CD4-positive, alpha-beta T cell treated with Interleukin-15 for 1 hour (primary cell): ENCODE data around the gene SPINK6.

Source experiments
- DNase-seq: peaks from one replicate; pipeline ENCODE4 v3.0.0-alpha.2; 2020

The SPINK6 gene, protein sequence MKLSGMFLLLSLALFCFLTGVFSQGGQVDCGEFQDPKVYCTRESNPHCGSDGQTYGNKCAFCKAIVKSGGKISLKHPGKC

DNA sequence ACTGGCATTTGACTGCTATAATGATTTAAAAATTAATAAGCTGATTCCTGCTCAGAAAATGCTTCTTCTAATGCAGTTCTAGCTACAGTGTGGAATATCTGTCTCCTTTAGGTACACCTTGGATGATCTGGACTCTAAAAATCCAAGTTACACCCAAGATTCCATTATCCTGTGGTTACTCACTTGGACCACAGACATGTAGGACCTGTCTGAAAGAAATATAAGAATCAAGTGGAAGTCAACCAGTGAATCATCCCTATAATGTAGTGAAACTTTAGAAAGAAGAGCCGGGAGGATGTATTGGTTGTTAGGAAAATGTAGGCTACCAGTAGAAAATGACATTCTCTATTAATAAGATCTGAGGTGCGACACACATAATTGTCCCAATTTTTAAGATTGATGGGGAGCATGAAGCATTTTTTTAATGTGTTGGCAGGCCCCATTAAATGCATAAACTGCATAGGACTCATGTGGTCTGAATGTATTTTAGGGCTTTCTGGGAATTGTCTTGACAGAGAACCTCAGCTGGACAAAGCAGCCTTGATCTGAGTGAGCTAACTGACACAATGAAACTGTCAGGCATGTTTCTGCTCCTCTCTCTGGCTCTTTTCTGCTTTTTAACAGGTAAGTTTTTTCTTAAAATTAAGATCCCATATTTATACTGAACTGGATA, at the start of gene SPINK6:
TSS of gene SPINK6 (plus strand) at position 512 of the 673 bp plus-strand sequence. CDS start at position 567, 55 bp downstream.
- no peak for DNase-seq

DNA sequence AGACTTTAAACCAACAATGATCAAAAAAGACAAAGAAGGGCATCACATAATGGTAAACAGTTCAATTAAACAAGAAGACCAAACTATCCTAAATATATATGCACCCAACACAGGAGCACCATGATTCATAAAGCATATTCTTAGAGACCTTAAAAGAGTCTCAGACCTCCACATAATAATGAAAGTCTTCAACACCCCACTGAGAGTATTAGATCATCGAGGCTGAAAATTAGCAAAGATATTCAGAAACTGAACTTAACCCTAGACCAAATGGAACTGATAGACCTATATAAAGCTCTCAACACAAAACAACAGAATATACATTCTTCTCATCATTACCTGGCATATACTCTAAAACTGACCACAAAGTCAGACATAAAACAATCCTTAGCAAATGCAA, 46.2 kb upstream of the SPINK6 start:
- DNase-seq, result no peak

DNA sequence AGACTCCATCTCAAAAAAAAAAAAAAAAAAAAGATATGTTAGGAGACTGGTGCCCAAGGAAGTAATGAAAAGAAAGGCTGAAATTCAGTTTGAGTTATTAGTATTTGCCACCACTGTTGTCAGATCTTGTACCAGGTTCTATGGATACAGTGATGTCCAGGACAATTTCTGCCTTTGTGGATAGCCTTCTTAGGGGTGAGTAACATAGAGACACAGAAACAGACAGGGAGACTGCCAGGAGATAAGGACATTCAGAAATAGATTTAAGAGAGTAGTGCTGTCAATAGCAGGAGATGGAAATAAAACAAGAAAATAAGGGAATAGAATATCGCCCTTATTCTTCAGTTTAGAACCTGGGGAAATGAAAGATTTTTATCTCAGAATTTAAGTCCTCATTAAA, 40.8 kb upstream of the SPINK6 start:
- no peak for DNase-seq

DNA sequence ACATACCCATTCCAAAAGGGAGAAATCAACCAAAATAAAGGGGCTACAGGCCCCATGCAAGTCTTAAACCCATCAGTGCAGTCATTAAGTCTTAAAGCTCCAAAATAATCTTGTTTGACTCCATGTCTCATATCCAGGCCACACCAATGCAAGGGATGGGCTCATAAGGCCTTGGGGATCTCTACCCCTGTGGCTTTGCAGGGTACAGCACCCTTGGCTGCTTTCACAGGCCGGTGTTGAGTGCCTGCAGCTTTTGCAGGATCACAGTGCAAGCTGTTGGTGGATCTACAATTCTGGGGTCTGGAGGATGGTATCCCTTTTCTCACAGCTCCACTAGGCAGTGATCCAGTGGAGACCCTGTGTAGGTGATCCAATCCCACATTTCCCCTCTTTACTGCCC, 39.5 kb upstream of the SPINK6 start:
- no peak for DNase-seq

DNA sequence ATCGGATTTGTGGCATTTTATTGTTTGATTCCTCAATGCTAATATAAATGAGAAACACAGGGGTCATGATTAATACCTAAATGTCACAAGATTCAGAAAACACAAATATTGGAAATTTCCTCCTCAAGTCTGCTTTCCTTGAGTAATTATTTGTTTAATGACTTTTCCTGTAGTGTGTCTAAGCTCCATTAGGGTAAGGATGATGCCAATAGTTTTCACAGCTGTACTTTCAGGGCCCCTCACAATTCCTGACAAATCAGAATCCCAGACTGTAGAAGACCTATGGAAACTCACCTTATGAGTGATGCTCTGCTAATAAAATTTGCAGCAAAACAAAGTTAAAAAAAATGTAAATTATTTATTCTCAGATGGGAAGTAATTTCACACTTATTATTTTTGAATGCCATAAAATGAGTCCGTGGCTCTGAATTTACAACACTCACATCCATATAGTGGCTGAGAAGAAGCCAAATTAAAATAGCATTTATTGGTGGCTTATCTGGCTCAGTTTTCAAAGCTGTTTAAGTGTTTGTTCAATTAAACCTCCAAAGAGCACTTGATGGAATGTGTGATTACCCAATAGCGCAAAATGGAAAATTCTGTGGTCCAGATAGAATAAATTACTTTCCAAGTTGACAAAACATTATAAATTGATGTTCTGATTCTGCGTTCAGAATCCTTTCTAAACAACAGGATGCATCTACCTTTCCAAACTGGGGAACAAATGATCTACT, 36.1 kb upstream of the SPINK6 start:
- no peak for DNase-seq

DNA sequence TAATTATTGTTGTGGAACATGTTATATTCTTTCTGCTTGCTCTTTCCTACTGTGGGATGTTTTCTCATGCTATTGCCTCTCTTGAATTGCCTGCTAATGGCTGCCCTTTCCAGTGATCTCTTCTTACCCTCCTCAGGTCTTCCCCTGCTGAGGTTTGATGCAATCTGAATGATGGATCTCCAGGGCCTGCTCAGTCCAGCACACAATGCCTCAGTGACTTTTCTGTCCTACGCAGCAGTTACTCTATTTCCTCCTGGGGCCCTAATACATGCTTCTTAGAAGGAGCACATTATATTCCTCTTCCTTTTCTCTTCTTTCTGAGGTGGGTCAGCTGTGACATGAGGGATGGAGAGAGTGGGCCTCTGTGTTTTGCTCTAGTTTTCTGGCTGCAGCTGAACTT, 34.6 kb upstream of the SPINK6 start, which contains the start of gene SPINK14:
TSS of gene SPINK14 (plus strand) at position 301 of the 400 bp plus-strand sequence. CDS start 1,187 bp downstream, outside the sequence.
- no peak for DNase-seq

DNA sequence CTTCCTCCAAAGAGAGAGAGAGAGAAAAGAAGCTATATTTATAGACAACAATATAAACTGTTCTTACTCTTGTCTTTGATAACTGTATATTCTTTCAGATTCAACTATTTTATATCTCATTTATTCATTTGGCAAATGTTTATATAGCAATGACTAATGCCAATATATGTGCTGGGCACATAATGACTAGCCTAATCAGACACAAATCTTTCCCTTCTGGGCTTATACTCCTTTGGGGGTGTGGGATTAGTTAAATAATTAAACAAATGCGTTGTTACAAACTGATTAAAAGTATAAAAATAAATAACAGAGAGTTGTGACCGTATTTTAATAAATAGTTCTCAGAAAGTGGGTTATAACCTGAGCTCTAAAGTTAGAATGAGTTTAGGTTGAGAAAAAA, 30.5 kb upstream of the SPINK6 start:
- no peak for DNase-seq

DNA sequence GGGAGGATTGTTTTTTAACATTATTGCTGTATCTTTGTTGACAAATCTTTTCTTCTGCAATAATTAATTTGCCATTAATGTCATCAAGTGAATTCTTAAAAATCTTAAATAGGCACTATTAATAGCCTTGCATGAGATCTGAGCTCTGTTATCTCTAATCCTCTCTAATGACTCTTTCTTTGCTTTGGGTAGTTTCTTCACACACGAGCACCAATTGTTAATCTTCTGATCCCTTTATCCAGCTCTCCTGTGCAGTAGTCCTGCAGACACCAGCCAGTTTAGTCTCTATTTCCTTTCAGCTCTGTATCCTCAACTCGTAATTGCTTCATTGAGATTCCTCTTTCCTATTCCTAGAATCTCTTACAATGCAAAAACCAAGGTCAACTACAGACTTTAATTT, 26.4 kb upstream of the SPINK6 start:
- no peak for DNase-seq

DNA sequence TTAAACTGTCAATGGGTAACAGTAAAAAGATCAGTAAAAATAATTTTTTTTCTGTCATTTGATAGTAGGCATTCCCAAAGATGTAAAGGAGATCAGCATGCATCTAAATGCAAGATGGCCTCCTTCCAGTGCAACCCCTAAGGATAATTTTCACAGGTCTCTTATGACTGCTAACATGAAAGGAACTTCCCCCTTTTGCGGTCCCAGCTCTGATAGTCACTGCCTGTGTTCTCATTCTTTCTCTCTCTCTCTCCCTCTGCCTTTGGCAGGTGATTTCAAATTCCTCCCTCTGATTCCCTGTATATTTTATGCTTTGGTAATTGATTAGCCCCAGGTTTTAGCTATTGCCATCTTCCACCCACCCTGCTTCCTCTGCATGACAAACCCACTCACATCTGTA, 25.6 kb upstream of the SPINK6 start:
- DNase-seq, result no peak

DNA sequence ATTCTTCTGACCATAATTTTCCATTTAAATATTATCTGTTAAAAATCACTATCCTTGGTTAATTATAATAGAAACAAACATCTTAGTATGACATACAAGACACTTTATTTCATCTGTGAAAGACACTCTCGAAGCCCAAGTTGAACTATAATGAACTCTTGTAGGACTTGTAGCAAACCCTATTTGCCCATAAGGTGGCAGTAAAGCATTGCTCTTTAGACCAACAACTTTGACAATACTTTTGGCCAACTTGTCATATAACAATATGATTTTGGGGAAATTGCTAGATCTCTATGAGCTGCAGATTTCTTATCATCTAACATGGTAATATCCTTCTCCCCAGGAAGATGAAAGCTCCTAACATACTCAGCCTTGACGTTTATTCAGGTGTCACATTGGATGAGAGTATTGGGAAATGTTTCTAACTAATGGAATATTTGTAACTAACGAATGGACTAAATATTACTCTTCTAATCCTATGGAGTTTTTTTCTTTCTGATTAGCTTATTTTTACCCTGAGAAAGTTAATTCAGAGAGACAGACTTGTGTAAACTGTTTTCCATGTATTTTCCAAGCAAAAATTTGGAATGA, 23.5 kb upstream of the SPINK6 start:
- DNase-seq, result no peak

DNA sequence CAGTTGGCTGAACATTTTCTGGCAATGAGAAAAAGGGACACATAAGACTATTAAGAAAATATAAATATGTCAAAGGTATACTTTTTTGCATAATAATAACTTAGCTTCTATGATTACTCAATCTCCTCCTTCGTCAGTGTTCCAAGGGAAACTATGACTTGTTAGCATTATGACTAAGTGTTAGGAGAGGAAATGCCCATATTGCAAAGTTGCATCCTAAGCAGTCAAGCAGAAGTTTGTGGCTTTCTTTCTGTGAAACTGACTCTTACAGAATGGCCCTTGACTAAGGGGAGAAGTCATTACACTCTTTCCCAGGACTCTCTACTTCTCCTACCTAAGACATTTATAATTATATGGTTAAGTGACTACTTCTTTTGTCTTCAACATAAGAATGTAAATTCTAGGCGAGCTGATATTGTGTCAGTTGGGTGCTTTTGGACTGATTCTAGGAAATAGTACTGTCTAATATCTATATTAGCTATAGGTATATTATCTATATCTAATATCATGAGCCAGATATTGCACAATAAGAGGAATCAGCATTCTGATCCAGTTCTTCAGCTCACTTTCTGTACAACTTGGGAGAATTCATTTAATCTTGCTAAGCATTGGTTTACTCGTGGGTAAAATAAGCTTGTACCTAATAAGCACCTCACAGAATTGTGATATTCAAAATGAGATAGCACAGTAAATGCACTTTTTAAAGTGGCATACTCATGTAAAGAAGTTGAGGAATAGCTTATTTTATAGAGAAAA, 16.4 kb upstream of the SPINK6 start:
- DNase-seq, result peak; percentile 21

DNA sequence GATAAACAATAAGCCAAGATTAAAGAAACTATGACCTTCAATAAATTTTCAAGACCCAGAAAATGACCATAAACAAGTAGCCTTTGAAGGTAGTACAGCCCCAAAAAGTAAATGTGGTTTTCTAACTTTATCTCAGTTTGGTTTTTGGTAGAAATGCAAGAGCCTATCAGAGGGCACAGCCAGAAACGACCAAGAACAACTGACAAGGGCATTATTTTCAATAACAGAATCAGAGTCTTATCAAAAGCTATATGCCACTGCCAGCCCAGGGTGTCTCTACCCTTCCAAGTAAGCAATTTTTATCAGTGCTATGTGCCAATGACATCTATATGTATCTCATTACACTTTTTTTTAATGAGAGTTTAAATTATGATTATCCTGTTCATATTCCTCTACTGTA, 11.8 kb upstream of the SPINK6 start:
- no peak for DNase-seq

DNA sequence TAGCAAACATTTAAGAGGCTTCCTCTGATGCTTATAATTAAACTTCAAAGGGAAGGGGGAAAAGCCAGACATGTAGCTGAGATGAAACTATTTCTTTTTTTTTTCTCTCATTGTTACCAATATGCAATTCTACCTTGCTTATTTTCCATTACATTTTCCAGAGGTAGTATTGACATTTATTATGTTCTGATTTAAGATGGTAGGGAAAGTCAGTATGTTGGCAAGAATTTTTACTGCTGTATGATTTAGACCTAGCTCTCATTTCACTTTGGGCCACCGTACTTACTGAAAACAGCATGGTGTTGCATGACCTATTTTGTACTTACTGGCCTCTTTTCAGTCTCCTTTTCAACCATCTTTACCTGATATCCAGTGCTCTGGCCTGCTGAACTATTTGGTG, 9.6 kb upstream of the SPINK6 start:
- no peak for DNase-seq

DNA sequence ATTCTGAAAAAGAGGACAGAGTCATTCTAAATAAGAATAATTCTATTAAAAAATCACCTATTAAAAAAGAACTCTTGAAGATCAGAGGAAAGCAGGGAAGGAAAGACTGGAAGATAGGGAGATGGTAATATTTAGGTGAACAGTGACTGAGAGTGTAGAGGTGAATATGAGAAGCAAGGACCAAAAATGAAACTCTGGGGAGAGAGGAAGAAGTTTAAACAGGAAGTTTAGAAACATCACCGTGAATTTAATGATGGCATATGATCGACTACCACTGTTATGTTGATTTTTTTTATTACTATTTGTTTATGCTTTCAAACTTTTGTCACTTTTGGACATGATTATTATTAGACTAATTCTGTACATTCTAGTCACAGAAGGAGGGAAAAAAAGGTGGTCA, 1.7 kb upstream of the SPINK6 start:
- no peak for DNase-seq

DNA sequence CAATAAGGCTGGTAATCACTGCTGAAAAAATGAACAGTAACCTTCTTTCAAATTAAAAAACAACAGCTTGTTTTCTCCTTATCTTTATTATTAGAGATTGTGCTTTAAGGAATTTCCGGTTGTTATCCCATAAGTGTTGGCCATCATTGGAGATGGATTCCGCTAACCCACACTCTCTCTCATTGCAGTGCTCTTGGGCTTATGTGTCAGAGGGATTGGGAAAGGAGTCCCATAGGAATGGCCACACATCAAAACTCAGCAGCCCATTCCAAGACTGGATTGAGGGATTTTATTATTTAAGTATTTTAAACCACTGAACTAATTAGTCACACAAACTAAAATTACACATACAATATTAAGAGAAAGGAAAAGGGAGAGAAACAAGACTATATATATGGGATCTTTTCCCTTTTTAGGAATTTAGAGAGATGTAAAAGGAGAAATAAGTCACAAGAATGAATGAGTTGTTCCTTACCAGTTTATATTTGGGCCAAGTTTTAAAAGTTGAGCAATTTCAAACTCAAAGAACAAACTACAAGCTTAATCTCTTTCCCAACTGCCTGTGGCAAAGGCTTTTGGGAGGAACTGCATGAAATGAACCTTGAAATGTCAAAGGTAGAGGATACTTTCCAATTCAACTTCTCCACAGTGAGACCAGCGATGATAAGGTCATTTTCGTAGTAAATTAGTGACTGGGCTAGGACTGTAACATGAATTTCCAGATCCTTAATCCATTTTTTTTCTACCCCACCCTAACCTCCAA, 2.4 kb downstream of the SPINK6 start:
- no peak for DNase-seq

DNA sequence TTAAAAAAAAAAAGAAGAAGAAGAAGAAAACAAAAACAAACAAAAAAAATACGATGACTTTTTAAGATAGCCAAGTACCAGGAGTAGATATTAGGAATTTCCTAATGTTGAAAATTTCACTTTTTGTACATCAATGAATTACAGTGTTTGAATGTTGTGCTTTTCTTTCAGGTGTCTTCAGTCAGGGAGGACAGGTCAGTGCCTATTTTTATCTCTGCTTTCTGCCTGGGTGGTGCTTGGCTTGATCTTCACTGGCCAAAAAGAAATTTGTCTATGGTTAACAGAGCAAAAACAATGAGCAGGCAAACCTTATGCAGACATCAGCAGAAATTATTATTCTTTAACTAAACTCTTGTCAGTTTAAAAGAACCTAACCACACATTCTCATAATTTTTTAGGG, 3.0 kb downstream of the SPINK6 start:
- DNase-seq, result no peak

DNA sequence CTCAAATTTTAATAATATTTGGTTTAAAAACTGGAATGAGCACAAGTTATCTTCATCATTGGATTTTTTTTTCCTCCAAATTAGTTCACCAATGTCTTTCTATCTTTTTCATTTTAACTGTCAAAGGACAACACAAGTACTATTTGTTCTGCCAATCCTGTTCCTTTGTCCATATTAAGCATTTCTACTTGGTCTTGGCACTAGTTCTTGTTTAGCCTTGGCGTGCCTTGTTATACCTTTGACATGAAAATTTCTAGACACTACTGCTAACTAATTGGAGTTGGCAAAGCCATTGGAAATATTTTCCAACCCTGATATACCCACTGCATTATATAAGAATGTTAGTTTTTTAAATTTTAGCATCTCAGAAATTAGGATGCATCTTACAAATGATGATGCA, 3.8 kb downstream of the SPINK6 start:
- DNase-seq, result no peak

DNA sequence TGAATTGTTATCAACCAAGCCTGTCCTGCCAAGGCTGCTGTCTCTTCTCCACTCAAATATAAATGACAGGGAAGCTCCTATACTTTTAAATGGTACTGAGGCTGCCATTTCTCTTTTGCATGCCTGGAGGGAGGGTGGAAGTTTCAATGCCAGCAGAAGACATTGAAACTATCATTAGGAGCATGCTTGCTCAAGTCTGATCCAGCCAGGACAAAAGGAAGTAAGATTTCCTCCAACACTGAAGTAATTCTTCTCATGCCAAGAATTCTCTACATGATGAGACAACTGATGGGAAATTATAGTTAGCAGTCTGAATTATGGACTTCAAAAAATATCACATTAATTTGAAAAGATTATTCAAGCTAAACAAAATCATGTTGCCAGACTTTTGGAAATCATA, 5.4 kb downstream of the SPINK6 start:
- no peak for DNase-seq

DNA sequence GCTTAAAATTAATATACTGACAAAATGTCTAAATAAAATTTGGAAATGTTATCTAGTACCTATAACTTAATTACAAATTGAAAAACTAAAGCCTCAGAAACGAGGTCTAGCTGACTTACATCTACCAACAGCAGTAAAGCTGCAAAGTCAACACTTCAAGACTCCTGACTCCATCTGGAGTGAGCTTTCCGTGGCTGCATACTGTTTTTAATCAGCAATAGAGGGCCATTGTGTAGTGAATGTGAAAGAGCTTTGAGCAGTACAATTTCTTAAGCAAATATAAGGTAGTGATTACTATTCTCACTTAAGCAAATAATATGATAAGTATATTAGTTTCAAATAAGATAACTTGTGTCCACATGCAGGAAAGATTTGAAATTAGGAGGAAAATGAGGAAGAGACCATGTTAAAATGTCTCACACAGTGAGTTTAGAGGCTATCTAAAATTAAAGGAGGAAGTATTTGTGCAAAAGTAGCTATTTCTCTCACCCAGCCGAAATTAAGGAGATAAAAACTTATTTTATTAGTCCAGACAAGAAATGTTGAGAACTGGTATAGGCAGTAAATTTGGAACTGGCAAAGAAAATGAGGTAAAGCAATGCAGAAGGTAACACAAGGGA, 6.4 kb downstream of the SPINK6 start:
- no peak for DNase-seq

DNA sequence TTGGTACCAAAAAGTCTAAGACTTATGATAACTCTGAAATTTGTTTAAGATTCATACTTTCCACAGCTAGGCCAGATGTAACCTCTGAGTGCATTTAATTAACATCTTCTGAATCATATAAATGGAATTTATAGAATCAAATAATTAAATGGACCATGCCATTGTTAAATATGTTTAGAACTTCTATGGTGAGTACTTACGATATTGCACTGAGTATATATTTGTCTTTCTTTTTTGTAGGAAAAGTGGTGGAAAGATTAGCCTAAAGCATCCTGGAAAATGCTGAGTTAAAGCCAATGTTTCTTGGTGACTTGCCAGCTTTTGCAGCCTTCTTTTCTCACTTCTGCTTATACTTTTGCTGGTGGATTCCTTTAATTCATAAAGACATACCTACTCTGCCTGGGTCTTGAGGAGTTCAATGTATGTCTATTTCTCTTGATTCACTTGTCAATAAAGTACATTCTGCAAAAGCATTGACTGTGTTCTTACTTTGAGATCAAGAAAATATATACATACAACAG, 11.9 kb downstream of the SPINK6 start:
- DNase-seq, result no peak

DNA sequence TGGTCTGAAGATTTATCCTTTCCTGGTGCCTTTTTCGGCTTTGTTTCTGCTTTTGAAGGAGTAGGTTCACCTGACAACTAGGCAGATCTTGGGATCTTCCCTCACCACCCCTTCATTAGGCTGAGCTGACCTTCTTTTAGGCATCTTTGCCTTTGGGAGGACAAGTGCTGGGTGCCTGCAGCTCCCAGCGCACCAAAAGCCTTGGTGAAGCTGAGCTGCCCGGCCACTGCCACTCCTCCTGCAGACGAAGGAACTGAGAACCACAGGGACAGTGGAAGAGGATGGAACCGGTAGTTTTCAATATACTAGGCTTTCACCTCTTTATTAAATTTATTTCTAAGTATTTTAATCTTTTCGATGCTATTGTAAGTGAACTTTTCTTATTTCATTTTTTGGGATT, 18.7 kb downstream of the SPINK6 start:
- DNase-seq, result no peak
